Glutamatergic neuron (in vitro differentiated cells): ENCODE results near the gene FLOT1. TPM values are rescaled to one million over a fixed set of nuclear protein-coding genes. Genes with fewer than 3 reads are reported as not detected.

Experiments
- DNase-seq: peaks from one replicate; pipeline ENCODE4 v3.0.0; 2022
- H3K27ac Mint-ChIP-seq: one replicate; pipeline ENCODE4 v1.8.0; 2020; ENCODE audit warnings: mild to moderate bottlenecking, mixed read lengths, inconsistent platforms; ENCODE audit not compliant: unreplicated experiment
- H3K27me3 Mint-ChIP-seq: one replicate; pipeline ENCODE4 v1.8.0; 2020; ENCODE audit warnings: mild to moderate bottlenecking, moderate library complexity, mixed read lengths, inconsistent platforms; ENCODE audit not compliant: unreplicated experiment
- H3K36me3 Mint-ChIP-seq: one replicate; pipeline ENCODE4 v1.8.0; 2020; ENCODE audit warnings: mild to moderate bottlenecking, mixed read lengths, inconsistent platforms; ENCODE audit not compliant: unreplicated experiment
- H3K4me1 Mint-ChIP-seq: one replicate; pipeline ENCODE4 v1.8.0; 2020; ENCODE audit warnings: mild to moderate bottlenecking, low read depth, mixed read lengths, inconsistent platforms; ENCODE audit not compliant: unreplicated experiment
- H3K4me3 Mint-ChIP-seq: one replicate; pipeline ENCODE4 v1.8.0; 2020; ENCODE audit warnings: mild to moderate bottlenecking, mixed read lengths, inconsistent platforms; ENCODE audit not compliant: unreplicated experiment
- H3K9me3 Mint-ChIP-seq: one replicate; pipeline ENCODE4 v1.8.0; 2020; ENCODE audit warnings: mild to moderate bottlenecking, moderate library complexity, mixed read lengths, inconsistent platforms; ENCODE audit not compliant: unreplicated experiment
- total RNA-seq: library from RNA; stranded (reverse); fragmentation: NEBNext Ultra II Directional; extraction: Animal tissue kit (Norgen Biotek cat#: 25700); gene quantifications from one replicate; pipeline ENCODE4 v1.2.1, GENCODE V29; 2021; ENCODE audit not compliant: unreplicated experiment
- TF ChIP-seq, protein P1 (sequence below): fragments of 200-600 bp; sonication (generic); IDR thresholded peaks from one replicate; pipeline ENCODE4 v1.5.0; 2021; ENCODE audit not compliant: partially characterized antibody, unreplicated experiment

The FLOT1 gene
- total RNA-seq, 1 donor from 2014 or later, result 191 TPM

DNA sequence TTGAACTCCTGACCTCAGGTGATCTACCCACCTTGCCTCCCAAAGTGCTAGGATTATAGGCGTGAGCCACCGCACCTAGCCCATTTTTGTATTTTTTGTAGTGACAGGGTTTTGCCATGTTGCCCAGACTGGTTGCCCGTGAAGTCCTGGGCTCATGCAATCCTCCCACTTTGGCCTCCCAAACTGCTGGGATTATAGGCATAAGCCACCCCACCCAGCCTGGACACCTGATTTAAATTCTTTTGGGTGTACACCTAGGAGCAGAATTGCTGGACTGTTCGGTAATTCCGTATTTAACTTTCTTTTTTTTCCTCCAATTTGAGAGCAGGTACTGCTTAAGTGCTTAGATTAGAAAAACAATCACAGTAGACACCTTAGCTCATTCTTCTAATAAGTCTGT lies 46.1 kb downstream of the FLOT1 start:
- no peaks in the 10 kb centered on the region for H3K9me3 Mint-ChIP-seq
- H3K4me3 Mint-ChIP-seq, result no peak overlapping the region
- peaks cover 2% of the 10 kb centered on the region for H3K27me3 Mint-ChIP-seq
- no peak for DNase-seq
- H3K4me1 Mint-ChIP-seq, result peaks cover 6% of the 10 kb centered on the region
- no peaks in the 10 kb centered on the region for H3K36me3 Mint-ChIP-seq
- TF ChIP-seq, protein P1, sequence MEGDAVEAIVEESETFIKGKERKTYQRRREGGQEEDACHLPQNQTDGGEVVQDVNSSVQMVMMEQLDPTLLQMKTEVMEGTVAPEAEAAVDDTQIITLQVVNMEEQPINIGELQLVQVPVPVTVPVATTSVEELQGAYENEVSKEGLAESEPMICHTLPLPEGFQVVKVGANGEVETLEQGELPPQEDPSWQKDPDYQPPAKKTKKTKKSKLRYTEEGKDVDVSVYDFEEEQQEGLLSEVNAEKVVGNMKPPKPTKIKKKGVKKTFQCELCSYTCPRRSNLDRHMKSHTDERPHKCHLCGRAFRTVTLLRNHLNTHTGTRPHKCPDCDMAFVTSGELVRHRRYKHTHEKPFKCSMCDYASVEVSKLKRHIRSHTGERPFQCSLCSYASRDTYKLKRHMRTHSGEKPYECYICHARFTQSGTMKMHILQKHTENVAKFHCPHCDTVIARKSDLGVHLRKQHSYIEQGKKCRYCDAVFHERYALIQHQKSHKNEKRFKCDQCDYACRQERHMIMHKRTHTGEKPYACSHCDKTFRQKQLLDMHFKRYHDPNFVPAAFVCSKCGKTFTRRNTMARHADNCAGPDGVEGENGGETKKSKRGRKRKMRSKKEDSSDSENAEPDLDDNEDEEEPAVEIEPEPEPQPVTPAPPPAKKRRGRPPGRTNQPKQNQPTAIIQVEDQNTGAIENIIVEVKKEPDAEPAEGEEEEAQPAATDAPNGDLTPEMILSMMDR, result no peak
- H3K27ac Mint-ChIP-seq, result no peak overlapping the region

- TF ChIP-seq, protein P1, result no peak
- peaks cover 18% of the 10 kb centered on the region for H3K27me3 Mint-ChIP-seq
- H3K36me3 Mint-ChIP-seq, result no peaks in the 10 kb centered on the region
- H3K9me3 Mint-ChIP-seq, result peaks cover 19% of the 10 kb centered on the region
- no peak for DNase-seq
- peak overlapping the region; percentile 90 for H3K27ac Mint-ChIP-seq
- H3K4me3 Mint-ChIP-seq, result peak overlapping the region; percentile 88
- peaks cover 35% of the 10 kb centered on the region for H3K4me1 Mint-ChIP-seq
These were observed 51.2 kb downstream of the FLOT1 start for GRCh38 chr6:30691208-30691847.

GRCh38 chr6:30690403-30691207 lies 51.9 kb downstream of the FLOT1 start, which contains the start of gene NRM:
Gene NRM (minus strand): TSS chr6:30690984. CDS start chr6:30690974, 10 bp downstream.
- peak; percentile 92 for DNase-seq
- H3K36me3 Mint-ChIP-seq, result no peaks in the 10 kb centered on the region
- peaks cover 24% of the 10 kb centered on the region for H3K27me3 Mint-ChIP-seq
- peaks cover 35% of the 10 kb centered on the region for H3K4me1 Mint-ChIP-seq
- peak within 1 kb of the TSS; percentile 100 for H3K27ac Mint-ChIP-seq
- TF ChIP-seq, protein P1, result no peak
- peak within 1 kb of the TSS; percentile 100 for H3K4me3 Mint-ChIP-seq
- H3K9me3 Mint-ChIP-seq, result peaks cover 21% of the 10 kb centered on the region

DNA sequence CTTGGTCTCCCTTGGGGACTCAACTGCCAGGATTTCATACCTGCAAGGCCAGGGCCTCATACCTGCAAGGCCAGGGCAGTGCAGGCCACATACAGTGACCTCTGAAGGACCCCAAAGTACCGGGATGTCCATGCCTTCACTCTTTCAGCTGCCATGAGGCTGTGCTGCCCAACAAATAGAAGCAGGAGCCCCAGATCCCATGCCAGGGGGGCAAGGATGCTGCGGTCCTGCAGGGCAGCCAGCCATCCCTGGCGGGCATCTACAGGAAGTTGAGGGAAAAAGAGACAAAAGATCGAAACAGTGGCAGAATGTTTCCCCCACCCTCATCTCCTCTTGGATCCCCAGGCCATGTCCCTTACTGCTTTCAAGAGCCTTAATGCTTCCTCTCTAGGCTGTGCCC lies 52.5 kb downstream of the FLOT1 start:
- Mint-ChIP-seq H3K4me1 (peaks cover 40% of the 10 kb centered on the region), H3K4me3 (peak overlapping the region; percentile 100), H3K36me3 (peaks cover 4% of the 10 kb centered on the region), H3K27me3 (peaks cover 28% of the 10 kb centered on the region), H3K27ac (peak overlapping the region; percentile 100), H3K9me3 (peaks cover 25% of the 10 kb centered on the region)
- TF ChIP-seq, protein P1, result no peak
- no peak for DNase-seq
